HG02763 (cell line): ENCODE data around the gene SAP30.

ENCODE experiments used
- ATAC-seq: cut with Tn5 transposase; IDR thresholded peaks from one replicate; pipeline ENCODE4 v1.9.1; 2021; ENCODE audit warnings: mild to moderate bottlenecking, moderate library complexity; ENCODE audit not compliant: unreplicated experiment

The SAP30 gene

DNA sequence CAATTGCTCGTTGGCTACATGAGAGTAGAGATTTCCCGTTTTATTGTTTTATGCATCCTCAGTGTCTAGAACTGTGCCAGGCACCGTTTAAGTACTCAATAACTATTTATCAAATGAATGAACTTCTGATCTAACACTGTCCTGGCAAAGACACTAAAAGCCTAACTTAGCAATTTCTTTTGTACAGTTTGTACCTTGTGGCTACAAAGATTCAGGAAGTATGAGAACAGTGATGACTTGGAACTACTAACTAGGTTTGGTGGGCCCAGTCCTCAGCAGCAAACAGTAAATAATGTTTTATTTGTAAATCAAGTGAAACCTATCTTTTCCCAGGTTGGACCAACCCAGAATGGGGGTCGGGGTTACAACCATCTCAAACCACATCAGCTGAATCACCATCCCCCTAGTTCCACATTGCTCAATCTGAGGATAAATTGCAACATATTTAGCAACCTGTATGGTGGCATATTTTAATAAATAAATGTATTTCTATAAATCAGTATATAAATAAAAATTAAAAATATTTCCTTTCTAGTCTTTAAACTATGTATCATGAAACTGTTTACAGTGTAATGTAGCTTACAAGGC, 40.4 kb downstream of the SAP30 start:
- no peak for ATAC-seq

DNA sequence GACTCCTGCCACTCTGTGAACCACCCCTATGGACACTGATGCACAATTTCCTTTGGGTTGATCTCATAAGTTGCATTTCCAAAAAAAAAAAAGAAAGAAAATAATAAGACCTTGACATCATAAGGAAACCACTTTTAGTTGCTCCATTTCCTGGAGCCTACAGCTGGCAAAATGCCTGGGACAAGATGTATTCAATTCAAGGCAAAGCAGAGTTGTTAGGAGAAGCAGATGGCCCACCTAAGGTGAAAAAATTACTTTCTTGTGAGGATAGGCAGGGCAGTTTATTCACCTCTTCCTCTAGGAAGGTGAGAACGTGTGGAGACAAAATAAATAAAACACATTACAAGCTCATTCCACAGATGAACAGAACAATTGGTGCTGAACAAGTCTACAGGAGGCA, 42.3 kb downstream of the SAP30 start:
- ATAC-seq, result no peak

DNA sequence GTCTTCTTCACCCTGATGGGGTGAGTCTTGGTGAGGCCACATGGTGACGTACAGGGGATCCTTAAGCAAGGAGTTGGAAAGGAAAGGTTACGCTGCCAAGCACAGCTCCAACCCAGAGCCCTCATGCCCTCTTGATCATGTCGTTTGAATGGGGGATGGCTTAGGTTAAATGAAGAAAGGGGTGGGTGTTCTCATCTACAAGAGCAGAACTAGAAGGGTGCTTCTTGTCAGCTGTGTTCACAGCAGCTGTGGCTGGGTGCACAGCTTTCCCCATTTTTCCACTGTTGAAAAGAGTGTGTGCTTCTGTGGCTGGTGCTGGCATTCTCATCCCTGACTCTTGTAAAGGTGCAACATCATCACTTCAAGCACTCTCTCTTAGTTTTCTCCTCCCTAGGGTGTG, 43.7 kb downstream of the SAP30 start:
- no peak for ATAC-seq

DNA sequence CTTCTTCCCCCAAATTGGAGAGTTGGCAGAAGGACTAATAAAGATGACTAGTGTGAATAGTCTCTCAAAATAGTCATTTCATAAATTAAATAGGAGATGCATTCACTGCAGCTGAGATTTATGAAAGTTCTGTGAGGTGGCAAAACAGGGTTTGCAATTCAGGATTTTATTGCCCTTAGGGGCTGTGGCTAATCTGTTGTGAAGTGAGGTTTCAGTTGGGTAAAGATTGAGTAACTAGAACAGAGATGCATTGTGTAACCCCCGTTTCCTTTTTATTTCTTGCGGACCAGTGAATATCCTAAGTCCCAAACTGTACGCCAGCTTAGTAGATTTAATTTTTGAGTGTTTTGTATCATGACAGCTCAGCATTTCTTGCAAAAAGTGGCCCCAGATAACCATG, 44.3 kb downstream of the SAP30 start:
- ATAC-seq, result no peak

DNA sequence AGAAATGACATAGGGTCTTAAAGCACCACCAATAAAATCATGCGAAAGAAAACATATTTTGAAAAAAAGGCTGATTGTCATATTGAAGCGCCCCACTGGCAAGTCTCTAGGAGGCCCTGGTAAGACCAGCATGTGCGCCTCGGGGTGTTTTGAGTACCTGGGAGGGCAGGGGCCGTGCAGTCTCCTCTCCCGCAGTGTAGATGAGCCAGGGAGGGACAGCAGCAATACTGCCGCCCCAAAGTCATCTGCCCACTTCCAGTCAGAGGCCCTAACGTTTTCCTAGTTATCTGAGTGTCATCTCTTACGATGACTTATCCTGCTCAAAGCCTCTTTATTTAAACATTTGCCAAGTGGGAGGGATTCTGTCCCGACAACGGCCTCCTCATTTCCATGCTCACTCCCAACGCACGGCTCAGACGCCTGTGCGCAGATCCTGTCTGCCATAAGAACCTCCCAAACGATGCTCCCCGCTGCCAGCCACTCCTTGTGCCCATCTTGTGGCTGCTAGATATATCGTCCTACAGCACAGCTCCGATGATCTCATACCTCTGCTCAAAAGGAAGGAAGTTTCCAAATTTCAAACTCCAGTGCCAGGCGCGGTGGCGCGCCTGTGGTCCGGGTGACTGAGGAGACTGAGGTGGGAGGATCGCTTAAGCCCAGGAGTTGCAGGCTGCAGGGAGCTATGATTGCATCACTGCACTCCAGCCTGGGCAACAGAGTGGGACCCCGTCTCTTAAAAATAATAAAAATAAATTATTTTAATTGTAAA, 45.3 kb downstream of the SAP30 start:
- ATAC-seq, result no peak

DNA sequence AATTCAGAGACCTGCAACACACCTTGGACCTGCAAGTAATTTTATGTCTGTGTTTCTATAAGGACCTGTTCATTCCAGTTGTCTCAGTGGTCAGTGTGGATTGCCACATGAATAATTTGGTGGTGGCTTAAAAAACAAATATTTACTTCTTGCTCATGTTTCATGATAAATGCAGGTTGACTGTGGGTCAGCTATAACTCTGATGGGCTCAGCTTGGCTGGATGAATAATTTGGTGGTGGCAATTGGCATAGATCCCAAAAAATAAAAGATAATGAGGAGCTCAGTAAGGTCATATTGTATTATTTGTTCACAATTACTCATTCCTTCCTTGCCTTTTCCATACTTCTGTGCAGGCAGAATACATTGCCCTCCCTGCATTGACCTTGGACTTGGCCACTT, 47.1 kb downstream of the SAP30 start:
- ATAC-seq, result no peak

DNA sequence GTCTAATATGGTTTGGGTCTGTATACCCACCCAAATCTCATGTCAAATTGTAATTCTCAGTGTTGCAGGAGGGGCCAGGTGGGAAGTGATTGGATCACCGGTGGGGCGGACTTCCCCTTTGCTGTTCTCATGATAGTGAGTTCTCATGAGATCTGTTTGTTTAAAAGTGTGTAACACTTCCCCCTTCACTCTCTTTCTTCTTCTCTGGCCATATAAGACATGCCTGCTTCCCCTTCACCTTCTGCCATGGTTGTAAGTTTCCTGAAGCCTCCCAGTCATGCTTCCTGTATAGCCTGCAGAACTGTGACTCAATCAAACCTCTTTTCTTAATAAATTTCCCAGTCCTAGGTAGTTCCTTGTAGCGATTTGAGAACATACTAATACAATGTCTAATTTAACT, 47.9 kb downstream of the SAP30 start:
- ATAC-seq, result no peak

DNA sequence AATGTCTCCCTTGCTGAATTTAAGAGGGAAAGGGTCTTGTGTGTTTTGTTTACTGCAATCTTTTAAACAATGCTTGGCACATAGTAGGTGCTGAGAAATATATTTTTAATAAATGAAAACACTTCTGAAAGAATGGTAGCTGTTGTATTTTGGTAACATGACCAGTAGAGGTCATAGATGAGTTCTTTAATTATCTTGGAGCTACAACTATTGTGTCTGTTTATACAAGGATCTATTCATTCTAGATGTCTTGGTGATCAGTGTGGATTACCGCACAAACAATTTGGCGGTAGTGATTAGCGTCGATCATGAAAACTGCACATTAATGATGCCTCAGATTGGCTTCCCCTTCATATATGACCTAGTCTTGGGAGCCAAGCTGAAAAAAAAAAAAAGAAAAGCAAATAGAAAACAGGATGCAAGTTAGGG, 49.6 kb downstream of the SAP30 start:
- no peak for ATAC-seq

DNA sequence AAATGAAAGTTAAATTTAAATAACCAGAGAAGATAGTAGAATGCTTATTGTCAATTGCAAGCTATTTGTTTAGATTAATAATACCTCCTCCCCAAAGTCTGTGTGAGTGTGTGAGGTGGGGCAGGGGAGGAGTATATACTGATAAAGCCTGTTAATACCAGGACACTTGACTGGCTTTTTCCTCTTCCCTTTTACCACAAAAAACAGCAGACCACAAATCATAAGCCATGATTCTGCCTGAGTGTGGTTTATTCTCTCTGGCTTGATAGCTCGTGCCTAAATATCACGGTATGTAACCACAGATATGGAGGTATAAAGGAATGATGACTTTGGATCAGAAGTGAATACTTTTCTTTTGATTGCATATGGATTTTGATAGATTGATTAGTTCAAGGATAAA, 50.0 kb downstream of the SAP30 start:
- no peak for ATAC-seq

DNA sequence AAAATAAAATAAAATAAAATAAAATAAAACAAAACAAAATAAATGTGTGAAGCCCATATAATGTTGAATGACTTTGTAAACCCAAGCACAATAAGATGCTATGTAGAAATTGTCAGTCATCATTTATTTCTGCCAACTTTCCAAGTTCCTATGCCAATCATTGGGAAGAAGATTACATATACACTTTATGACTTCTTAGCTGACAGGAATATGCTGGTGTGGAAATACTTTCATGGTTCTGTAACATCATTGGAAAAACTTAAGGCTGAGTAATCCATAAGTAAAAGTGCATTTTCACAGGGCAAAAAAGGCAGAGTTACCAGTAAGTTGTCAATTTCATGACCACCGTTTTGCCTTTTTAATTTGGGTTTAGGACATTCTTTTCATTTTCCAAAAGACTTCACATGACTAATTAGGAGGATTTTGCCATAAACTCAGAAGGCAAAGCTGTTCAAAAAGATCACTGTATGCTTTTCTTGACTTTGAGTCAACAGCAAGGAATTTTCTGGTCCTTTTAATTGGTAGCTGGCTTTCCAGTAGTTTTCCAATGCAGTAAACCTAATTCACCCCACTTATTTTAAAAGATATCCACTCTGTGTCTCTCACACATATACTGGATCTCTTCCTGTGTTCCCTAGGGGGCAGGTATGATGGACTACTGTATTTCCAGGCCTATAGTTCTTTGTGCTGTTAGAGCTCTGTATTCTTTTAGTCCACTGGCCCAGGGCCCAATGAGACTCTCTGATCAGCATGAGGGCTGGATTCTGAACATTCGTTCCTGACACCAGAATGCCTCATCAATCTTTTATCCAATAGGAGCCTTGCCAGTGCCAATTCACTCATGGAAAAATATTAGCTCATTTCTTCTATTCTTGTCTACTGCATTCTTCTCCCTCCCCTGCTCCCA, 54.4 kb downstream of the SAP30 start:
- ATAC-seq, result no peak

DNA sequence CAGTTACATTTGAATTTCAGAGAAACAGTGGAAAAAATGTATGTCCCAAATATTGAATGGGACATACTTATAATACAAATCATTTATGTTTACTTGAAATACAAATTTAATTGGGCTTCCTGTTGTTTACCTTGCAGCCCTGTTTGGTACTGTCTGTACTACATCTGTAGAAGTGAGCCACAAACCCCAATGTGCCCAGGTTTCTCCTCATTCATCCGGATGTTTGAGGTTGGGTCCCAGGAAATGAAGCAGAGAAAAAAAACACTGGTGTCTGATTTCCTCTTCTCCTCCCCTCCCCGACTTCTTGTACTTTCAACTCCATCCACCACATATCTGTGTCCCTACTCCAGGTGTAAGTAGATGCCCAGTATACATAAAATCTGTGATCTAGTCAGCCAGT, 55.3 kb downstream of the SAP30 start:
- no peak for ATAC-seq
